ENCODE data around the gene SAYSD1.

SAYSD1 gene

GRCh38 chr6:39068391-39068790 lies 46.6 kb downstream of the SAYSD1 start:
- no peak for TF ChIP-seq CTCF (IDR thresholded peaks at IDR 0.05; ENCODE audit: low read depth, low read length, missing control alignments)
- no peak for DNase-seq
- no peaks in the 10 kb centered on the region for H3K36me3 ChIP-seq (replicated peaks)
- no peak overlapping the region for H3K27ac ChIP-seq
- in situ Hi-C loops (cut with HindIII; ENCODE audit: low pct_ligation_motif_present, low sequenced_read_pairs), result no loop called here
- no peak overlapping the region for H3K4me3 ChIP-seq (ENCODE audit: low read depth, low read length)
- no peaks in the 10 kb centered on the region for H3K27me3 ChIP-seq (replicated peaks)

- Histone ChIP-seq H3K4me3 (ENCODE audit: low read depth, low read length) (no peak overlapping the region), H3K27ac (no peak overlapping the region), H3K36me3 (replicated peaks) (no peaks in the 10 kb centered on the region), H3K27me3 (replicated peaks) (no peaks in the 10 kb centered on the region)
- in situ Hi-C loops (cut with HindIII; ENCODE audit: low pct_ligation_motif_present, low sequenced_read_pairs), result no loop called here
- no peak for TF ChIP-seq CTCF (IDR thresholded peaks at IDR 0.05; ENCODE audit: low read depth, low read length, missing control alignments)
- no peak for DNase-seq
These were observed 49.4 kb downstream of the SAYSD1 start for GRCh38 chr6:39065561-39065960.

- in situ Hi-C loops (cut with HindIII; ENCODE audit: low pct_ligation_motif_present, low sequenced_read_pairs), result no loop called here
- no peak overlapping the region for H3K27ac ChIP-seq
- no peak overlapping the region for H3K4me3 ChIP-seq (ENCODE audit: low read depth, low read length)
- no peaks in the 10 kb centered on the region for H3K36me3 ChIP-seq (replicated peaks)
- no peak for TF ChIP-seq CTCF (IDR thresholded peaks at IDR 0.05; ENCODE audit: low read depth, low read length, missing control alignments)
- DNase-seq, result no peak
- no peaks in the 10 kb centered on the region for H3K27me3 ChIP-seq (replicated peaks)
These were observed 51.5 kb downstream of the SAYSD1 start for GRCh38 chr6:39063526-39063925.

GRCh38 chr6:39062014-39062740 lies 52.8 kb downstream of the SAYSD1 start:
- Histone ChIP-seq H3K27me3 (replicated peaks) (no peaks in the 10 kb centered on the region), H3K36me3 (replicated peaks) (no peaks in the 10 kb centered on the region), H3K27ac (no peak overlapping the region), H3K4me3 (ENCODE audit: low read depth, low read length) (no peak overlapping the region)
- in situ Hi-C loops (cut with HindIII; ENCODE audit: low pct_ligation_motif_present, low sequenced_read_pairs), result no loop called here
- no peak for TF ChIP-seq CTCF (IDR thresholded peaks at IDR 0.05; ENCODE audit: low read depth, low read length, missing control alignments)
- DNase-seq, result no peak

- in situ Hi-C loops (cut with HindIII; ENCODE audit: low pct_ligation_motif_present, low sequenced_read_pairs), result no loop called here
- H3K27ac ChIP-seq, result no peak overlapping the region
- no peaks in the 10 kb centered on the region for H3K27me3 ChIP-seq (replicated peaks)
- no peak overlapping the region for H3K4me3 ChIP-seq (ENCODE audit: low read depth, low read length)
- no peak for TF ChIP-seq CTCF (IDR thresholded peaks at IDR 0.05; ENCODE audit: low read depth, low read length, missing control alignments)
- DNase-seq, result no peak
- no peaks in the 10 kb centered on the region for H3K36me3 ChIP-seq (replicated peaks)
These were observed 53.4 kb downstream of the SAYSD1 start for GRCh38 chr6:39061588-39061987.

- Histone ChIP-seq H3K27me3 (replicated peaks) (no peaks in the 10 kb centered on the region), H3K27ac (no peak overlapping the region), H3K4me3 (ENCODE audit: low read depth, low read length) (no peak overlapping the region), H3K36me3 (replicated peaks) (no peaks in the 10 kb centered on the region)
- TF ChIP-seq CTCF (IDR thresholded peaks at IDR 0.05; ENCODE audit: low read depth, low read length, missing control alignments), result no peak
- DNase-seq, result no peak
- in situ Hi-C loops (cut with HindIII; ENCODE audit: low pct_ligation_motif_present, low sequenced_read_pairs), result no loop called here
These were observed 53.8 kb downstream of the SAYSD1 start for GRCh38 chr6:39061182-39061581.

Measured in brain microvascular endothelial cell (primary cell).